Thymus (tissue), 11 donors: Measurements from ENCODE around the gene RND3. TPM values are rescaled to one million over a fixed set of nuclear protein-coding genes. Genes with fewer than 3 reads are reported as not detected.

Experiments
- DNase-seq, 9 donors: peaks; one replicate each; pipeline ENCODE4 v3.0.0-alpha.2; 2013; ENCODE audit warnings: low spot score in 9 of 9, low read depth in 6 of 9, missing footprints in 1 of 9
- H3K27ac ChIP-seq, 2 donors: one replicate each; pipeline ENCODE4 v1.5.1; 2013; ENCODE audit warnings: control low read depth in 1 of 2, low read depth in 1 of 2, low read length in 1 of 2, mild to moderate bottlenecking in 1 of 2, moderate library complexity in 1 of 2
- H3K27me3 ChIP-seq, 2 donors: one replicate each; pipeline ENCODE4 v1.5.1; 2013; ENCODE audit warnings: low read length in 1 of 2; ENCODE audit not compliant: control insufficient read depth in 2 of 2, insufficient read depth in 1 of 2
- H3K36me3 ChIP-seq, 2 donors: one replicate each; pipeline ENCODE4 v1.5.1; 2013; ENCODE audit warnings: low read length in 1 of 2, mild to moderate bottlenecking in 1 of 2, moderate library complexity in 1 of 2; ENCODE audit not compliant: control insufficient read depth in 2 of 2, insufficient read depth in 2 of 2
- H3K4me1 ChIP-seq, 2 donors: one replicate each; pipeline ENCODE4 v1.5.1; 2013; ENCODE audit warnings: low read length in 2 of 2; ENCODE audit not compliant: control insufficient read depth in 2 of 2, insufficient read depth in 2 of 2
- H3K4me3 ChIP-seq, 2 donors: one replicate each; pipeline ENCODE4 v1.5.1; 2013; ENCODE audit warnings: low read length in 2 of 2, control low read depth in 1 of 2, mild to moderate bottlenecking in 1 of 2
- H3K9me3 ChIP-seq, 2 donors: one replicate each; pipeline ENCODE4 v1.5.1; 2013; ENCODE audit warnings: low read length in 1 of 2, mild to moderate bottlenecking in 1 of 2; ENCODE audit not compliant: control insufficient read depth in 2 of 2, insufficient read depth in 1 of 2
- WGBS: extraction: QIAGEN DNeasy Blood & Tissue Kit; methylation state at CpG from one replicate; pipeline ENCODE4 v1.1.7; 2013; 5-methylcytosine and 5-hydroxymethylcytosine counted together
- polyA plus RNA-seq: library from polyadenylated mRNA; stranded (reverse); fragments of 200-250 nt; gene quantifications from one replicate; pipeline ENCODE4 v1.2.3, GENCODE V29; 2013
- total RNA-seq: library from RNA; stranded (reverse); fragments of 120-200 nt; gene quantifications from one replicate; pipeline ENCODE4 v1.2.4, GENCODE V29; 2013
- donor health status: healthy.

RND3 gene
- total and polyA plus RNA-seq, 2 donors, result 7.4 to 29.9 TPM

DNA sequence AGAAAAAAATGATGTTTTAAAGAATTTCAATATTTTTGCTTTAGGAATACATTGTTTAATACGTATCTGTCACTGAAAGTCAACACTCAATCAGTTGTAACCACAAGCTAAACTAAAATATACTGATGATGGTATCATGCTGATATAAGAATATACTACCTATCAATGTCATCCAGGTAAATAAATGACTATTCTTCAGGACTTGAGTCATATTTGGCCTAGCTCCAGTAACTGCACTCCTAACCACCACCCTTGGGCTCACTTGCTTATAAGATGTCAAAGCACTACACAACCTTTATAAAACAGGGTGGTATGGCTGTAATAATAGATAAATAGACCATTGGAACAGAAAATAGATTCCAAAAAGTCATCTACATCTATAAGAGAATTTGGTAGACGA lies 48.8 kb downstream of the RND3 start:
- no peak overlapping the region for H3K4me3 ChIP-seq
- no peaks in the 10 kb centered on the region for H3K36me3 ChIP-seq
- WGBS, result 90% methylated on average over 2 of the region's 2 CpGs
- H3K4me1 ChIP-seq, result no peaks in the 10 kb centered on the region
- DNase-seq, result no peak
- no peak overlapping the region for H3K27ac ChIP-seq
- no peaks in the 10 kb centered on the region for H3K9me3 ChIP-seq
- H3K27me3 ChIP-seq, result no peaks in the 10 kb centered on the region

DNA sequence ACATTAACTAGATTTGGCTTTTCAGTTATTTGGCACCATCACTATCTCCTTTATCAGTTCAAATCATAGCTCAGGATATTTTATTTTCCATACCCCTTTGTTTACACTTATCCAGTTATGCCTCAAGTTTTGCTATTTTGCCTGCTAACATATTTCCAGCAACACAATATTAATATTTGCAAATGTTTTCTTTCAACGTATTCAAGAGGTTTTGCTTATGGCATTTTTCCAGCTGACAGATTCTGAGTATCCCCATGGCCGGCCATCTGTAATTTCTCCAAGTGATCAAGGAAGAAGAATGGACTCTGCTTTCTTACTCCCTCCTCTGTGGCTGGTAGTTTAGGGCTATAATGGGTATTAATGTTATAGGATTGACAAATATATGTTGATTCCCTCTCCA lies 49.4 kb downstream of the RND3 start:
- Histone ChIP-seq H3K4me3 (no peak overlapping the region), H3K27me3 (no peaks in the 10 kb centered on the region), H3K9me3 (no peaks in the 10 kb centered on the region), H3K27ac (no peak overlapping the region), H3K36me3 (no peaks in the 10 kb centered on the region), H3K4me1 (no peaks in the 10 kb centered on the region)
- 92% methylated on average over 2 of the region's 2 CpGs for WGBS
- no peak for DNase-seq

DNA sequence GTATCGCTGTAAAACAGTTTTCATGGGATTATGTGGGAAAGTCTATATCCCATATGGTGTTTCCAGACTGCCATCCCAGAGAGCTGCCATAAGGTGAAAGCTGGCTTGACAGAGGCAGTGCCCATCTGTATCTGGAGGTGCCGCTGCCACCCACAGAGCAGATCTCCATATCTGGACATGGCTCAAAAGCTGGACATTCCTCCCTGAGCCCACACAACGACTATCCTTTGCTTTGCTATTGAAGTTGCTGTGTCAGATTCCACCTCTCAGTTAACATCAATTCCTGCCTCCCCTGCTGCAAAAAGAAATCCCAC lies 55.2 kb downstream of the RND3 start:
- H3K9me3 ChIP-seq, result no peaks in the 10 kb centered on the region
- 85% methylated on average over 3 of the region's 3 CpGs for WGBS
- no peak for DNase-seq
- H3K4me3 ChIP-seq, result no peak overlapping the region
- H3K27me3 ChIP-seq, result no peaks in the 10 kb centered on the region
- H3K27ac ChIP-seq, result no peak overlapping the region
- no peaks in the 10 kb centered on the region for H3K36me3 ChIP-seq
- H3K4me1 ChIP-seq, result no peaks in the 10 kb centered on the region

DNA sequence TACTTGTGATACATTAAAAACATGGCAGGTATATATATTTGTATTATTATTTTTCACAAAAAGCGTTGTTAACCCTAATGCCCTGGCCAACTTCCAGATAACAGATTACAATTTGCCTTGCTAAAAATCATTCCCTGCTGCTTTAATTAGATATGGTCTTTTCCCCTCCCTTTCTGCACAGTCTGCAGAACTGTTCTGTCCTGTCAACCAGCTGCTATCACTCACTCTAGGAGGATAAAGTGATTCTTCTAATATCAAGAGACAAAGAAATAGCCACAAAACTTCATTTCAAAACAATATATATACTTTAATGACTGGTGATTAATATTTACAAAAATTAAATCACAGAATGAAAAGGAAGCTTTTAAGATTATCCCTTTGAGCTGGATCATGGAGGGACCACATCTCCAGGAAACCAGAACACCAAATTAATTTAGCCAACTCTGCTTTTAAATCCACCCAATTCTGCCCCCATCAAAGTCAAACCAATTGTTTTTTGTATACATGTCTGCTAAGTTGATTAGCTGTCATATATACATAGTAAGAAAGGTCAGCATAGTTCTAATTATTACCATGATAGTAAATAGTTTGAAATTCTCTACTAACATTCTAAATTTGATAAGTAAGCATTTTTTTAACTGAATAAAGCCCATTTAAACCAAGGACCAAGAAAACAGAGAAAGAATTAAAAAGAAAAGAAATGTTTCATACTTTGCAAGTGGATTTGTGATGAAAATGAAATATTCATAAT lies 55.7 kb downstream of the RND3 start:
- DNase-seq, result no peak
- no peaks in the 10 kb centered on the region for H3K36me3 ChIP-seq
- H3K9me3 ChIP-seq, result no peaks in the 10 kb centered on the region
- WGBS, result 92% methylated on average over 1 of the region's 1 CpG
- no peaks in the 10 kb centered on the region for H3K4me1 ChIP-seq
- no peaks in the 10 kb centered on the region for H3K27me3 ChIP-seq
- no peak overlapping the region for H3K4me3 ChIP-seq
- no peak overlapping the region for H3K27ac ChIP-seq

DNA sequence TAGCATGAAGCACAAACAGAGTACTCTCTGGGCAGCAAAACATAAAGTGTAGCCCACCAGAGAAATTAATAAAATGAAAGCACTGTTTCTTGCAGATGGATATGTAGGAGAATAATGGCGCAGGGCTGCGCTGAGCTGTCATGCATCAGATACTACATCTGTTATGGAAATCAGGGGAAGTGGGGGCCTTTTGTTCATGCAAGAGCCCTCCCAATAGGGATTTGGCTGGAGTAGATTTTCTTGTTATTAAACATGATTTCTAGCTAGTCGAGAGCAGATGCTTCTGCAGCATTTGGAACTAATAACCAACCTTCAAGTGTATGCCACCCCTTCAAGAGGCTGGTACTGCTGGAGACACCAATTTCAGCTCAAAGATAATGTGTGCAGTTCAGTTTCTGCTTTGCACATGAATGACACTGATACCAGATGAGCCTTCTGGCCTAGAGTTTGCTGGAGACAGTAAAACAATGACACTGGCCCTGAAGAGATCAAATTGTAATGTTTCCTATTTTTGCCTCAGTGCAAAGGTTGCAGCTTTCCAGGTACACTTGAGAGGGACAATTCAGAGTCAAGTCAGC lies 58.0 kb downstream of the RND3 start:
- H3K9me3 ChIP-seq, result no peaks in the 10 kb centered on the region
- H3K36me3 ChIP-seq, result no peaks in the 10 kb centered on the region
- peaks cover 0 to 2% of the 10 kb centered on the region in 2 donors for H3K27me3 ChIP-seq
- 94% methylated on average over 3 of the region's 3 CpGs for WGBS
- peaks cover 0 to 2% of the 10 kb centered on the region in 2 donors for H3K4me1 ChIP-seq
- H3K27ac ChIP-seq, result no peak overlapping the region
- H3K4me3 ChIP-seq, result no peak overlapping the region
- no peak for DNase-seq

DNA sequence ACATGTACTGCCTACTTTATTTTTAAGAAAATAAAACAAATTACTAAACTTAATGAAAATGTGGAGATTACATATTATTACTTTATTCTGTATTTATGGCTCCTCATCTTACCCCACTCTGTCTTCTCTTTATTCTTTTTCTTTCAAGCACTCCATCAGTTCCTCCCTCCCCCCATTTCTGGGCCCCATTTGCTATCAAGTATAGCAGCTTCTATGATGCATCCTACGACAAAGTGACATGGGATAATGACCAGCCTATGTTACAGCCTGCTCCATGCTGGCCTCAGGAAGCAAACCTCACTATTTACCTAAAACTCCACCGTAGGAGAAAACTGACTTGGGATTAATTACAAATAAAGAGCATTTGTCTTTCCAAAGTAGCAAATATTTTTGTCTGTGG lies 58.8 kb downstream of the RND3 start:
- Histone ChIP-seq H3K9me3 (no peaks in the 10 kb centered on the region), H3K36me3 (no peaks in the 10 kb centered on the region), H3K27me3 (peaks cover 0 to 2% of the 10 kb centered on the region in 2 donors), H3K4me1 (peaks cover 0 to 2% of the 10 kb centered on the region in 2 donors), H3K4me3 (no peak overlapping the region), H3K27ac (no peak overlapping the region)
- DNase-seq, result no peak
- WGBS, result 77% methylated on average over 2 of the region's 2 CpGs

DNA sequence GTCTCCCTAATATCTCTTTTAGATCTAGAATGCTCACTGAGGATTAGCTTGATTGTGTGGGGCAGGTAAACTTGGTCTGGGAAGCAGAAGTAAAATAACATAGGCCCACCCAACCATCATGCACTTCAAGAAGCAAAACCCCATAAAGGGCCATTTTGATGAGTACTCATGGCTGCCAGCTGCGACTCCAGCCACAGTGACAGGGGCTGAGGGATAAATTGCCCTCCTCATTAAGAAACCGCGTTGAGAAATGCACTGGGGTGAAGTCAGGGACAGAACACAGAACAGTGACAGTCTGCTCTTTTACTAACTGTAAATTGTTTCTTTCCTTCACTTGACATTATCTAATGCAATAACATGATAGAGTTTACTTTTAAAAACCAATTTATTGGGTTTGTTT lies 60.2 kb downstream of the RND3 start:
- H3K4me1 ChIP-seq, result peaks cover 0 to 2% of the 10 kb centered on the region in 2 donors
- no peaks in the 10 kb centered on the region for H3K36me3 ChIP-seq
- WGBS, result 60% methylated on average over 3 of the region's 3 CpGs
- H3K9me3 ChIP-seq, result no peaks in the 10 kb centered on the region
- no peak for DNase-seq
- no peak overlapping the region for H3K4me3 ChIP-seq
- no peak overlapping the region for H3K27ac ChIP-seq
- peaks cover 0 to 2% of the 10 kb centered on the region in 2 donors for H3K27me3 ChIP-seq

DNA sequence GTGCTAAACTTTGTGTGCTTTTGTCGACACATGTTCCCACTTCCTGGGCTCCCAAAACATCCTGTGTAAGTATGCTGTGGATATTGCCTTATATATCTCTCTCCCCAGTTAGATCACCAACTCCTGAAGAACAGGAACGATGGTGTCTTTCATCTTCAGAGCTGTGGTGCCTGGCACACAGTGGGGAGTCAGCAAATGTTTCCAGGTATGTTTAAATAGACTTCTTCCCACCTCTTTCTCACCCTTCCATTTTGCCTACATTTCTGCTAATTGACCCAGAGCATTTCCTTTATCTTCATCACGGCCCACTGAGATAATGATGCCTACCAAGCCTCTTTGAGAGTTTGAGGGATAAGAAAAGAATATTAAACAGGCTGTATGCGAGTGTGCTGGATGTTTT lies 60.7 kb downstream of the RND3 start:
- Histone ChIP-seq H3K36me3 (no peaks in the 10 kb centered on the region), H3K9me3 (no peaks in the 10 kb centered on the region), H3K27me3 (peaks cover 0 to 2% of the 10 kb centered on the region in 2 donors), H3K4me3 (no peak overlapping the region), H3K27ac (no peak overlapping the region), H3K4me1 (peaks cover 0 to 2% of the 10 kb centered on the region in 2 donors)
- DNase-seq, result no peak
- WGBS, result 63% methylated on average over 4 of the region's 4 CpGs

DNA sequence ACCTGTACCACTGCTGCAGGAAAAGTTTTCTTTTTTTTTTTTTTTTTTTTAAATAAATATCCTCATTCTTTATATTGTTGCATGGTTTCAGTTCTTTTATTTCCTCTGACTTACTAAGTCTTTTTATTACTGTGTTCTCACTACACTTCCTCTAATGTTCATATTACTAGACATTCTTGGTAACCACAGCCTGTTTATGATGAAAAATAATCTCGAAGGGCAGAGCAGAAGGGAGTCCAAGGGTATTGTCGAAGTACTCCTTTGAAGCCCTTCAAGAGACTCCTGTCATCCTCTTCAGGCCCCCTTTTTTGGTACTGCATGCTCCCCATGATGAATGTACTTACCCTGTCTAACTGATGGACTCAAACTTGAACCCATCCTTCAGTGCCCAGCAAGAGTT lies 61.2 kb downstream of the RND3 start:
- Histone ChIP-seq H3K27me3 (peaks cover 0 to 2% of the 10 kb centered on the region in 2 donors), H3K4me1 (peaks cover 0 to 2% of the 10 kb centered on the region in 2 donors), H3K9me3 (no peaks in the 10 kb centered on the region), H3K4me3 (no peak overlapping the region), H3K36me3 (no peaks in the 10 kb centered on the region), H3K27ac (no peak overlapping the region)
- WGBS, result 67% methylated on average over 2 of the region's 2 CpGs
- no peak for DNase-seq
